IMR-90 (cell line): ENCODE data around the gene DYNLRB1.

Source experiments
- CEBPB ChIP-seq: IDR thresholded peaks from 2 replicates; pipeline ENCODE4 v1.6.1; 2012; ENCODE audit warnings: low read depth, low read length, improper control_type of control experiment
- CHD1 ChIP-seq: IDR thresholded peaks from 2 replicates; pipeline ENCODE4 v1.6.1; 2012; ENCODE audit warnings: low read depth, low read length, improper control_type of control experiment
- CTCF ChIP-seq: conservative IDR thresholded peaks from 2 replicates; pipeline ENCODE4 v1.5.1; 2012; ENCODE audit warnings: mild to moderate bottlenecking, low read depth, low read length, improper control_type of control experiment
- FOS ChIP-seq: fragments of 150-350 bp; IDR thresholded peaks from 2 replicates; pipeline ENCODE4 v1.6.1; 2016; ENCODE audit warnings: low read depth, low read length
- MAFK ChIP-seq: IDR thresholded peaks from 2 replicates; pipeline ENCODE4 v1.6.1; 2012; ENCODE audit warnings: low read depth, low read length, improper control_type of control experiment
- MAZ ChIP-seq: IDR thresholded peaks from 2 replicates; pipeline ENCODE4 v1.6.1; 2012; ENCODE audit warnings: low read depth, mild to moderate bottlenecking, low read length, improper control_type of control experiment, moderate library complexity, borderline replicate concordance
- NFE2L2 ChIP-seq: fragments of 150-350 bp; IDR thresholded peaks from 2 replicates; pipeline ENCODE4 v1.6.1; 2016; ENCODE audit warnings: low read depth, mild to moderate bottlenecking, low read length
- POLR2A ChIP-seq: IDR thresholded peaks from 2 replicates; pipeline ENCODE4 v1.6.1; 2012; ENCODE audit warnings: mild to moderate bottlenecking, low read depth, low read length
- RAD21 ChIP-seq: IDR thresholded peaks from 2 replicates; pipeline ENCODE4 v1.6.1; 2012; ENCODE audit warnings: low read length, improper control_type of control experiment
- RFX5 ChIP-seq: IDR thresholded peaks from 2 replicates; pipeline ENCODE4 v1.8.0; 2012; ENCODE audit warnings: low read depth, mild to moderate bottlenecking, low read length, moderate library complexity
- SMC3 ChIP-seq: fragments of 150-350 bp; IDR thresholded peaks from 2 replicates; pipeline ENCODE4 v1.6.1; 2016; ENCODE audit warnings: low read depth, mild to moderate bottlenecking, antibody characterized with exemption, low read length, moderate library complexity
- TF ChIP-seq, protein P1 (sequence below): fragments of 150-350 bp; IDR thresholded peaks from 2 replicates; pipeline ENCODE4 v1.6.1; 2017; ENCODE audit warnings: mild to moderate bottlenecking, antibody characterized with exemption, low read length, low read depth
- TF ChIP-seq, protein P2 (sequence below): fragments of 150-350 bp; IDR thresholded peaks from 2 replicates; pipeline ENCODE4 v1.6.1; 2016; ENCODE audit warnings: low read depth, mild to moderate bottlenecking, low read length, moderate library complexity, borderline replicate concordance

GRCh38 chr20:34473262-34473883, 42.8 kb upstream of the DYNLRB1 start:
- TF ChIP-seq POLR2A = no peak
- TF ChIP-seq CHD1 = no peak
- TF ChIP-seq CTCF = peak; percentile 46
- TF ChIP-seq, protein P1, sequence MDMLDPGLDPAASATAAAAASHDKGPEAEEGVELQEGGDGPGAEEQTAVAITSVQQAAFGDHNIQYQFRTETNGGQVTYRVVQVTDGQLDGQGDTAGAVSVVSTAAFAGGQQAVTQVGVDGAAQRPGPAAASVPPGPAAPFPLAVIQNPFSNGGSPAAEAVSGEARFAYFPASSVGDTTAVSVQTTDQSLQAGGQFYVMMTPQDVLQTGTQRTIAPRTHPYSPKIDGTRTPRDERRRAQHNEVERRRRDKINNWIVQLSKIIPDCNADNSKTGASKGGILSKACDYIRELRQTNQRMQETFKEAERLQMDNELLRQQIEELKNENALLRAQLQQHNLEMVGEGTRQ = no peak
- no peak for TF ChIP-seq CEBPB
- TF ChIP-seq SMC3 = peak; percentile 42
- no peak for TF ChIP-seq FOS
- TF ChIP-seq MAFK = no peak
- TF ChIP-seq MAZ = no peak
- TF ChIP-seq RFX5 = no peak
- TF ChIP-seq RAD21 = peak; percentile 51; the same call in 1 of the 2 replicates
- TF ChIP-seq, protein P2, sequence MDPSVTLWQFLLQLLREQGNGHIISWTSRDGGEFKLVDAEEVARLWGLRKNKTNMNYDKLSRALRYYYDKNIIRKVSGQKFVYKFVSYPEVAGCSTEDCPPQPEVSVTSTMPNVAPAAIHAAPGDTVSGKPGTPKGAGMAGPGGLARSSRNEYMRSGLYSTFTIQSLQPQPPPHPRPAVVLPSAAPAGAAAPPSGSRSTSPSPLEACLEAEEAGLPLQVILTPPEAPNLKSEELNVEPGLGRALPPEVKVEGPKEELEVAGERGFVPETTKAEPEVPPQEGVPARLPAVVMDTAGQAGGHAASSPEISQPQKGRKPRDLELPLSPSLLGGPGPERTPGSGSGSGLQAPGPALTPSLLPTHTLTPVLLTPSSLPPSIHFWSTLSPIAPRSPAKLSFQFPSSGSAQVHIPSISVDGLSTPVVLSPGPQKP = no peak
- no peak for TF ChIP-seq NFE2L2
